HepG2 (cell line): Measurements from ENCODE around the gene PA2G4.

Source experiments
- SIN3A ChIP-seq: IDR thresholded peaks from 2 replicates; pipeline ENCODE4 v1.6.1; 2011; ENCODE audit warnings: low read depth, mild to moderate bottlenecking, control low read depth, low read length, borderline replicate concordance
- SOX6 ChIP-seq, 2 experiments: fragments of 450-650 bp in 1 of 2; sonication (generic) in 1 of 2; formaldehyde crosslinking in 1 of 2; IDR thresholded peaks; 2 replicates each; pipeline versions ENCODE4 v1.4.0 to v1.6.1; 2017 to 2020; ENCODE audit warnings: antibody characterized with exemption in 1 of 2, mild to moderate bottlenecking in 1 of 2, missing genetic modification reagents in 1 of 2
- TCF7 ChIP-seq: sonication (generic); IDR thresholded peaks from 2 replicates; pipeline ENCODE4 v1.6.1; 2016; ENCODE audit warnings: antibody characterized with exemption, low read depth
- YY1 ChIP-seq: IDR thresholded peaks from 2 replicates; pipeline ENCODE4 v1.6.1; 2011; ENCODE audit warnings: low read length, low read depth, moderate library complexity, mild to moderate bottlenecking; ENCODE audit not compliant: insufficient read depth, insufficient replicate concordance
- ZNF382 ChIP-seq: sonication (generic); formaldehyde crosslinking; IDR thresholded peaks from 2 replicates; pipeline ENCODE4 v1.5.0; 2020; ENCODE audit warnings: missing genetic modification reagents, mild to moderate bottlenecking, borderline replicate concordance
- TF ChIP-seq, protein P1 (sequence below): sonication (generic); formaldehyde crosslinking; IDR thresholded peaks from 2 replicates; pipeline ENCODE4 v1.8.1; 2023; ENCODE audit warnings: mild to moderate bottlenecking, missing genetic modification reagents, borderline replicate concordance
- TF ChIP-seq, protein P2 (sequence below): sonication (generic); formaldehyde crosslinking; conservative IDR thresholded peaks from 2 replicates; pipeline ENCODE4 v1.4.0; 2020; ENCODE audit warnings: missing genetic modification reagents

DNA sequence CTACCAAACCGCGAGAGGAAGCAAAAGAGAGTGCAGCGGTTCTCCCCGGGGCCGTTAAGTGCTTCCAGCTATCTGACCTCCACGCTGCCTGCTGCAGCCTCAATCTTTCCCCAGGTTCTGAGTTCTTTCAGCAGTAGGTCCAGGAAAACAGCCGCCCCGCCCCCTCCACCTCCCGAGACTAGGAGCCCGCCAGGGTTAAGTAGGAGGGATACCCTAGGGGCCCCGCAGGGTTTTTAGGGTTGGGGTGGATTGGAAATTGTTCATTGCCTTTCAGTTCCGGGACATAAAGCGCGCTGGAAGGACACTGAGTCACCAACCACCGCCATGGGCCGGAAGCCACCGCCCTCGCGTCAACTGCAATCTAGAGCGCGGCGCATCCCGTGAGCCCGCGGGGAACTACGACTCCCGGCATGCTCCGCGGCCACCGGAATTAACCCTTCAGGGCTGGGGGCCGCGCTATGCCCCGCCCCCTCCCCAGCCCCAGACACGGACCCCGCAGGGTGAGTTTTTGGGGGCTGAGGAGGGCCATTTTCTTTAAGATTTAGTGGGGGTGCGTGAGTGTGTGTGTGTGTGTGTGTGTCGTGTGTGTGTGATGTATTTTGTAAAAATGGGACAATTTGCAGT is 47.9 kb downstream of the PA2G4 start, which contains the start of gene MYL6B:
- peak; percentile 91 for TF ChIP-seq YY1
- TF ChIP-seq ZNF382 (CRISPR knock-in tag) = no peak
- TF ChIP-seq SIN3A = peak; percentile 62; the same call in 1 of the 2 replicates
- no peak for TF ChIP-seq SOX6 (IDR thresholded peaks at IDR 0.05)
- peak; percentile 59 for TF ChIP-seq SOX6 (CRISPR knock-in tag; IDR thresholded peaks at IDR 0.05)
- TF ChIP-seq, protein P1, sequence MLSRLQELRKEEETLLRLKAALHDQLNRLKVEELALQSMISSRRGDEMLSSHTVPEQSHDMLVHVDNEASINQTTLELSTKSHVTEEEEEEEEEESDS = no peak
- TF ChIP-seq, protein P2, sequence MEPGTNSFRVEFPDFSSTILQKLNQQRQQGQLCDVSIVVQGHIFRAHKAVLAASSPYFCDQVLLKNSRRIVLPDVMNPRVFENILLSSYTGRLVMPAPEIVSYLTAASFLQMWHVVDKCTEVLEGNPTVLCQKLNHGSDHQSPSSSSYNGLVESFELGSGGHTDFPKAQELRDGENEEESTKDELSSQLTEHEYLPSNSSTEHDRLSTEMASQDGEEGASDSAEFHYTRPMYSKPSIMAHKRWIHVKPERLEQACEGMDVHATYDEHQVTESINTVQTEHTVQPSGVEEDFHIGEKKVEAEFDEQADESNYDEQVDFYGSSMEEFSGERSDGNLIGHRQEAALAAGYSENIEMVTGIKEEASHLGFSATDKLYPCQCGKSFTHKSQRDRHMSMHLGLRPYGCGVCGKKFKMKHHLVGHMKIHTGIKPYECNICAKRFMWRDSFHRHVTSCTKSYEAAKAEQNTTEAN (CRISPR knock-in tag) = no peak; the same call in 1 of the 2 replicates
- TF ChIP-seq TCF7 = no peak
